Vagina (tissue), 2 donors: ENCODE results near the gene SLC6A7.

Experiments used
- POLR2A ChIP-seq, 2 donors: fragments of 450-650 bp; IDR thresholded peaks; one replicate each; pipeline ENCODE4 v1.6.1; 2017; ENCODE audit warnings: antibody characterized with exemption in 2 of 2, mild to moderate bottlenecking in 2 of 2, moderate library complexity in 2 of 2
- POLR2AphosphoS5 ChIP-seq, 2 donors: sonication (generic); formaldehyde crosslinking; IDR thresholded peaks; one replicate each; pipeline ENCODE4 v1.9.0; 2017; ENCODE audit warnings: antibody characterized with exemption in 2 of 2, mild to moderate bottlenecking in 2 of 2, low read depth in 1 of 2; ENCODE audit not compliant: insufficient read depth in 1 of 2
- TF ChIP-seq, protein P1 (sequence below), 3 experiments: fragments of 450-650 bp in 2 of 3; fragments of 200-600 bp in 1 of 3; sonication (generic) in 1 of 3; IDR thresholded peaks; one replicate each; pipeline ENCODE4 v1.5.1; 2017 to 2019; ENCODE audit warnings: antibody characterized with exemption in 3 of 3, mild to moderate bottlenecking in 2 of 3, moderate library complexity in 2 of 3

DNA sequence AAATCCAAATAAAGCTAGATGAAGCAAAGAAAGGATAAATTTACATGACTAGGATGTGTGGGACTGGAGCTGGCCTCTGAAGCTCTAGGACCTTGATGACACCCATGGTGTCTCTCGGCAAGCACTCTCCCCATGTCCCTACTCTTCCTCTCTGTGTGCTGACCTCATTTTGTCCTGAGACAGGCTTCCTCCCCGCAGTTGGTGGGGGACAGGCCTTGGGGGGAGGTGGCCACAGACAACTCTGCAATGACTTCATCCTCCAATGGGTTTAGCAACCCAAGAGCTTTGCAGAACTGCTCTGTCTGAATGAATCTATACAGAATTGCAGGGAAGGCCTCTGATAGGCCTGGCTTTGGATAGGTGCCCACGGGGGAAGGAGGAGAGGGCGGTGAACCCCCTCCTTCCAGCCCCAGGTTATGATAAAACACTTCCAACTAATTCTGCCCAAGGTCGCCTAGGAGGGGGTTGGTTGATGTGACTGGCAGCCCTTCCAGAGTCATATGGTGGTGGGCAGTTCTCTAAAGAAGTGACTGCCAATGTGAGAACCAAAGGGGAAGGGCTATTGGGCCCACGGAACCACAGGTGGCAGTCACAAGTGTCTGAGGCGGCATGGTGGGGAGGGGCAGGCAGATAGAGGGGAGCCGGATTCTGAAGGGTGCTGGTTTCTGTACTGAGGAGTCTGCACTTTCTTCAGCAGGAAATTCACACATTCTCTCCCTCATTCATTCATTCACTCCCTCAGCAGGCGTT, 6.0 kb downstream of the SLC6A7 start:
- TF ChIP-seq, protein P1, sequence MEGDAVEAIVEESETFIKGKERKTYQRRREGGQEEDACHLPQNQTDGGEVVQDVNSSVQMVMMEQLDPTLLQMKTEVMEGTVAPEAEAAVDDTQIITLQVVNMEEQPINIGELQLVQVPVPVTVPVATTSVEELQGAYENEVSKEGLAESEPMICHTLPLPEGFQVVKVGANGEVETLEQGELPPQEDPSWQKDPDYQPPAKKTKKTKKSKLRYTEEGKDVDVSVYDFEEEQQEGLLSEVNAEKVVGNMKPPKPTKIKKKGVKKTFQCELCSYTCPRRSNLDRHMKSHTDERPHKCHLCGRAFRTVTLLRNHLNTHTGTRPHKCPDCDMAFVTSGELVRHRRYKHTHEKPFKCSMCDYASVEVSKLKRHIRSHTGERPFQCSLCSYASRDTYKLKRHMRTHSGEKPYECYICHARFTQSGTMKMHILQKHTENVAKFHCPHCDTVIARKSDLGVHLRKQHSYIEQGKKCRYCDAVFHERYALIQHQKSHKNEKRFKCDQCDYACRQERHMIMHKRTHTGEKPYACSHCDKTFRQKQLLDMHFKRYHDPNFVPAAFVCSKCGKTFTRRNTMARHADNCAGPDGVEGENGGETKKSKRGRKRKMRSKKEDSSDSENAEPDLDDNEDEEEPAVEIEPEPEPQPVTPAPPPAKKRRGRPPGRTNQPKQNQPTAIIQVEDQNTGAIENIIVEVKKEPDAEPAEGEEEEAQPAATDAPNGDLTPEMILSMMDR (IDR thresholded peaks at IDR 0.05) = no peak
- TF ChIP-seq POLR2A (IDR thresholded peaks at IDR 0.05) = no peak
- TF ChIP-seq POLR2AphosphoS5 (IDR thresholded peaks at IDR 0.05; ENCODE audit: insufficient read depth in 1 of 2, low read depth in 1 of 2) = no peak
